ENCODE measurements around the gene IZUMO3. TPM values are rescaled to one million over a fixed set of nuclear protein-coding genes. Genes with fewer than 3 reads are reported as not detected.

The IZUMO3 gene
- polyA plus RNA-seq, 3 donors = not detected

DNA sequence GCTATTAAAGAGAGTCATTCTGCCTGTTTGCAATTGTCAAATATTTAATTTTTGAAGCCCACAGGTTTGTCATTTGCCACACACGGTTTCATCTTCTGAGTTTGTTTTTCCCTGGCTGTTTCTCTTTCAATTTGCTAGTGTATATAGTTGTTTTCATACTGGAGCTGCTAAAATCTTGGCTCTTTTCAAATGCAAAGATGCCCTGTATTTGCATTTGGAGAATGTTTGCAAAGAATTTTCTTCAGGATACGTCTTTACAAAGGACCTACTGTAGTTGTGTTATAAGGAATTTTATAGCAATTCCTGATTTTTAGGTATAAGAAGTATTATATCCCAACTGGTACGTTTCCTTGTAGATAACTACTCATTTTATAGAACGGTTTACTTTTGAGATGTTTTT, 48.0 kb downstream of the IZUMO3 start:
- DNase-seq (ENCODE audit: extremely low read depth in 1 of 11, low read depth in 9 of 11, low spot score in 4 of 11) = no peak
